IMR-90 (cell line): ENCODE measurements around the gene NPIPB4. TPM values are rescaled to one million over a fixed set of nuclear protein-coding genes. Genes with fewer than 3 reads are reported as not detected.
"Not testable (repeated sequence)": the region's sequence is repeated elsewhere in the genome, so short reads cannot be mapped to it uniquely, and the experiment has no call there.

Source experiments
- ATAC-seq: fragments of 200-7000 bp; cut with Tn5 transposase; 2 replicates; pipeline ENCODE4 v1.9.1; 2020; ENCODE audit warnings: low read depth, mild to moderate bottlenecking, moderate library complexity
- Bru-seq: library from RNA; stranded (reverse); fragments of 400-500 nt; gene quantifications from one replicate; lab custom pipeline; 2021; lab: Mats Ljungman, UMichigan
- BruChase-seq, 2 experiments: library from RNA; stranded (reverse); fragments of 400-500 nt; gene quantifications; one replicate each; lab custom pipeline; 2021; lab: Mats Ljungman, UMichigan
- BruUV-seq: library from RNA; stranded (reverse); fragments of 400-500 nt; replicated peaks from 2 replicates; lab custom pipeline; 2021; lab: Mats Ljungman, UMichigan
- CTCF ChIA-PET: fragments of 300-600 bp; formaldehyde crosslinking; extraction: SDS; loops from one replicate; lab custom pipeline; 2021; ENCODE audit warnings: antibody characterized with exemption; lab: Yijun Ruan, JAX
- POLR2A ChIA-PET: fragments of 300-600 bp; sonication (Branson Sonifier 250); formaldehyde crosslinking; loops from one replicate; lab custom pipeline; 2022; ENCODE audit warnings: antibody characterized with exemption; ENCODE audit not compliant: unreplicated experiment; lab: Charles Lee
- DNase-seq: peaks from one replicate; pipeline ENCODE4 v3.0.0; 2013
- H2AFZ ChIP-seq: replicated peaks from 2 replicates; pipeline ENCODE3; 2013; ENCODE audit warnings: low read length, mild to moderate bottlenecking; ENCODE audit not compliant: poor library complexity
- H2AK5ac ChIP-seq: 2 replicates; pipeline ENCODE4 v1.6.1; 2013; ENCODE audit warnings: low read depth, low read length, inconsistent platforms
- H2AK9ac ChIP-seq: replicated peaks from 2 replicates; pipeline ENCODE3; 2013; ENCODE audit warnings: mild to moderate bottlenecking, low read depth, low read length, moderate library complexity; ENCODE audit not compliant: poor library complexity
- H2BK120ac ChIP-seq: 2 replicates; pipeline ENCODE4 v1.6.1; 2013; ENCODE audit warnings: low read depth, low read length, inconsistent platforms
- H2BK15ac ChIP-seq: 3 replicates; pipeline ENCODE4 v1.6.1; 2013; ENCODE audit warnings: low read depth, low read length, inconsistent platforms
- H2BK20ac ChIP-seq: 2 replicates; pipeline ENCODE4 v1.6.1; 2013; ENCODE audit warnings: low read depth, mild to moderate bottlenecking, inconsistent platforms, low read length, moderate library complexity
- H2BK5ac ChIP-seq: 2 replicates; pipeline ENCODE4 v1.6.1; 2013; ENCODE audit warnings: mild to moderate bottlenecking, low read depth, low read length, inconsistent platforms; ENCODE audit not compliant: poor library complexity, severe bottlenecking
- H3K14ac ChIP-seq: replicated peaks from 2 replicates; pipeline ENCODE4 v1.6.1; 2013; ENCODE audit warnings: low read depth, low read length, inconsistent platforms
- H3K18ac ChIP-seq: 2 replicates; pipeline ENCODE4 v1.6.1; 2013; ENCODE audit warnings: low read depth, low read length, control low read depth
- H3K23ac ChIP-seq: 2 replicates; pipeline ENCODE4 v1.6.1; 2013; ENCODE audit warnings: low read depth, low read length, inconsistent platforms
- H3K27ac ChIP-seq: 2 replicates; pipeline ENCODE4 v1.5.1; 2013; ENCODE audit warnings: mild to moderate bottlenecking, control low read depth, low read length; ENCODE audit not compliant: insufficient read depth
- H3K27me3 ChIP-seq: 2 replicates; pipeline ENCODE4 v1.6.1; 2013; ENCODE audit warnings: low read length; ENCODE audit not compliant: control insufficient read depth, insufficient read depth
- H3K36me3 ChIP-seq: 2 replicates; pipeline ENCODE4 v1.6.1; 2013; ENCODE audit warnings: low read length, mixed read lengths; ENCODE audit not compliant: control insufficient read depth, insufficient read depth
- H3K4ac ChIP-seq: 2 replicates; pipeline ENCODE4 v1.6.1; 2013; ENCODE audit warnings: low read depth, low read length, inconsistent platforms
- H3K4me1 ChIP-seq: 2 replicates; pipeline ENCODE4 v1.6.1; 2013; ENCODE audit warnings: low read length, mixed read lengths; ENCODE audit not compliant: control insufficient read depth, insufficient read depth
- H3K4me2 ChIP-seq: 2 replicates; pipeline ENCODE4 v1.6.1; 2013; ENCODE audit warnings: low read depth, mild to moderate bottlenecking, control low read depth, low read length, moderate library complexity
- H3K4me3 ChIP-seq: 2 replicates; pipeline ENCODE4 v1.5.1; 2013; ENCODE audit warnings: low read depth, mild to moderate bottlenecking, control low read depth, low read length, moderate library complexity; ENCODE audit not compliant: insufficient read depth
- H3K56ac ChIP-seq: 2 replicates; pipeline ENCODE4 v1.6.1; 2013; ENCODE audit warnings: low read length, inconsistent platforms; ENCODE audit not compliant: insufficient read depth; ENCODE audit errors: extremely low read depth
- H3K79me1 ChIP-seq, 2 experiments: 2 replicates each; pipeline ENCODE4 v1.6.1; 2013; ENCODE audit warnings: low read length in 2 of 2, inconsistent platforms in 1 of 2, low read depth in 1 of 2
- H3K9ac ChIP-seq: 2 replicates; pipeline ENCODE4 v1.6.1; 2013; ENCODE audit warnings: low read depth, low read length, control low read depth
- H3K9me1 ChIP-seq: 2 replicates; pipeline ENCODE4 v1.6.1; 2013; ENCODE audit warnings: low read length, inconsistent platforms; ENCODE audit not compliant: insufficient read depth
- H3K9me3 ChIP-seq: 2 replicates; pipeline ENCODE4 v1.6.1; 2013; ENCODE audit warnings: low read length; ENCODE audit not compliant: control insufficient read depth, insufficient read depth
- H4K20me1 ChIP-seq: 2 replicates; pipeline ENCODE4 v1.6.1; 2013; ENCODE audit warnings: low read length, inconsistent platforms; ENCODE audit not compliant: insufficient read depth
- H4K5ac ChIP-seq: 2 replicates; pipeline ENCODE4 v1.6.1; 2013; ENCODE audit warnings: mild to moderate bottlenecking, low read depth, low read length, control low read depth
- H4K8ac ChIP-seq, 2 experiments: 2 replicates each; pipeline ENCODE4 v1.6.1; 2013; ENCODE audit warnings: low read depth in 2 of 2, low read length in 2 of 2, control low read depth in 1 of 2, inconsistent platforms in 1 of 2
- H4K91ac ChIP-seq: 2 replicates; pipeline ENCODE4 v1.6.1; 2013; ENCODE audit warnings: low read depth, low read length, inconsistent platforms; ENCODE audit not compliant: insufficient read depth
- WGBS, 2 experiments: methylation state at CpG; one replicate each; pipeline versions ENCODE4 v1.1.5 to v1.1.7; 2013; ENCODE audit warnings: missing lambda C conversion rate in 2 of 2; ENCODE audit not compliant: insufficient read length in 1 of 2; ENCODE audit errors: extremely low coverage in 2 of 2; 5-methylcytosine and 5-hydroxymethylcytosine counted together
- dilution Hi-C: fragments of 300-500 bp; cut with HindIII; formaldehyde crosslinking; loops from one replicate; pipeline ENCODE4 v1.14.3; 2018; ENCODE audit warnings: low sequenced_read_pairs; ENCODE audit not compliant: unreplicated experiment
- in situ Hi-C: fragments of 300-500 bp; cut with MboI; formaldehyde crosslinking; loops from 3 replicates; pipeline ENCODE4 v1.14.3; 2019; ENCODE audit warnings: low sequenced_read_pairs, inconsistent platforms, mixed read lengths
- intact Hi-C: fragments of 100-400 bp; cut with micrococcal nuclease; formaldehyde crosslinking; loops from 2 replicates; pipeline ENCODE4 v1.10.0; 2022
- long read RNA-seq: library from polyadenylated mRNA; unstranded; transcript quantifications from one replicate; pipeline ENCODE4 v2.0.0, GENCODE V29; 2021; ENCODE audit not compliant: unreplicated experiment
- polyA plus RNA-seq, 3 experiments: library from polyadenylated mRNA; depleted of rRNA; stranded (reverse); fragments of >200 nt; gene quantifications; 2 replicates each; pipeline ENCODE4 v1.2.3, GENCODE V29; 2012; ENCODE audit warnings: low replicate concordance in 1 of 3
- total RNA-seq: library from RNA; depleted of rRNA; stranded (reverse); fragments of >200 nt; gene quantifications from 2 replicates; pipeline ENCODE4 v1.2.3, GENCODE V29; 2012; rRNA removed

The NPIPB4 gene
- total RNA-seq (11.1 and 13.3 TPM in 2 replicates), polyA plus RNA-seq (2012; rRNA removed) (18.7 and 28.3 TPM in 2 replicates), Bru-seq, nascent RNA (percentile 72 among the genes with signal in this experiment), BruChase-seq, experiment 1, labeled RNA remaining after a 6-hour chase (percentile 87 among the genes with signal in this experiment), BruChase-seq, experiment 2, labeled RNA remaining after a 2-hour chase (percentile 89 among the genes with signal in this experiment)
- 3.7 and 5.0 TPM in 2 replicates for polyA plus RNA-seq (2012; cell fraction: cytosol; rRNA removed)
- polyA plus RNA-seq (2012; cell fraction: nucleus; rRNA removed; ENCODE audit: low replicate concordance): 62.4 and 157 TPM in 2 replicates
- long read RNA-seq, partial matches to known transcripts: 0 of 2 reads
- long read RNA-seq, other reads (novel, unspliced or antisense): 2 of 2 reads

DNA sequence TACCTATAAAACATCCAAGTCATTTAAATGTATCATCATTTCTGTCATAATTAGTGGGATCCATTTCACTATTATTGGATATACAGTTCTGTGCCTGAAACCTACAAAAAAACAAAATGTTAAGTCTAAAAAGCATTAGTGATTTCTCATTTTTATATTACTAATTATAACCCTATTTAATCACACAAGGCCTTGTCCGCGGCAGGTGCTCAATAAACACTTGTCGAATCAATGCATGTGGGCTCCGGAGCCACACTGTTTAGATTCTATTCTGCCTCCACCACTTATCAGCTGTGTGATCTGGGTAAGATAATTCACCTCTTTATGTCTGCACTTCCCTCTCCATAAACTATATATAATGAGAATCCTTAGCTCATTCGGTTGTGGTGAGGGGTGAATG is at the start of gene NPIPB4:
Gene NPIPB4 (minus strand): TSS at position 101 of the 400 bp plus-strand sequence. CDS start 378 bp downstream, outside the sequence.
- dilution Hi-C loops, H2AK5ac ChIP-seq, H4K91ac ChIP-seq, H3K4me3 ChIP-seq, BruUV-seq, intact Hi-C loops, H2BK15ac ChIP-seq, H3K27me3 ChIP-seq, in situ Hi-C loops, H3K56ac ChIP-seq, POLR2A ChIA-PET, H3K36me3 ChIP-seq, H3K27ac ChIP-seq, H3K9me1 ChIP-seq, H3K18ac ChIP-seq, DNase-seq, H3K9me3 ChIP-seq, CTCF ChIA-PET, H4K8ac ChIP-seq, H3K9ac ChIP-seq, H2AFZ ChIP-seq, H3K79me1 ChIP-seq, H3K4ac ChIP-seq, H2BK120ac ChIP-seq, ATAC-seq, H3K4me2 ChIP-seq, H3K14ac ChIP-seq, H4K5ac ChIP-seq, H3K4me1 ChIP-seq, H2BK20ac ChIP-seq, H3K23ac ChIP-seq, H2AK9ac ChIP-seq, H2BK5ac ChIP-seq, H4K20me1 ChIP-seq: not testable (repeated sequence)
- no CpG with 5 or more reads among the region's 5 CpGs for WGBS, 2 experiments

DNA sequence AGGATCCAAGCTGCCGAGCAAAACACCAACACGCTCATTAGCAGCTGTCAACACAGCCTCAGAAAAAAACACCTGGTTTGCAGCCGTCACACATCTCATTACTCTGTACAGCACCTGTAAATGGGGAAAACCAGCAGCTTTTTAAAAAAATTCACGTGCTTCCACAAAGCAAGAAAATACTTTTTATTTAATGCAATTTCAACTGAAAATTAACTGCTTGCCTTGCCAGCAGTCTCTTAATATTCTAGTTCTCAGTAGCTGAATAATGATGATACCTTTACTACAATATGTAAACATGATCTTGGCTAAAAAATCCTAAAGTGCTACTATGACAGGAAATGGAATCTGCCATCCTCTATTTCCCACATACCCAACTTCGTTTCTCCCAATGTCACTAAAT is 41.4 kb upstream of the NPIPB4 start:
- H4K91ac ChIP-seq, H3K79me1 ChIP-seq, H3K18ac ChIP-seq, H2BK15ac ChIP-seq, DNase-seq, H3K56ac ChIP-seq, H2BK120ac ChIP-seq, H2AK5ac ChIP-seq, H3K23ac ChIP-seq, H4K8ac ChIP-seq, H3K4ac ChIP-seq, H4K5ac ChIP-seq, H2BK5ac ChIP-seq, H3K9me1 ChIP-seq, CTCF ChIA-PET, dilution Hi-C loops, H3K4me1 ChIP-seq, H4K20me1 ChIP-seq, POLR2A ChIA-PET, H2AFZ ChIP-seq, H3K27ac ChIP-seq, BruUV-seq, H3K9me3 ChIP-seq, H2BK20ac ChIP-seq, H3K27me3 ChIP-seq, in situ Hi-C loops, H2AK9ac ChIP-seq, H3K36me3 ChIP-seq, ATAC-seq, intact Hi-C loops, H3K4me3 ChIP-seq, H3K4me2 ChIP-seq, H3K9ac ChIP-seq, H3K14ac ChIP-seq: not testable (repeated sequence)
- WGBS, 2 experiments: no CpG with 5 or more reads among the region's 5 CpGs
